HG03064 (cell line): ENCODE results near the gene PRDM16.

Experiments
- ATAC-seq: cut with Tn5 transposase; IDR thresholded peaks from one replicate; pipeline ENCODE4 v1.9.1; 2021; ENCODE audit warnings: low read depth; ENCODE audit not compliant: unreplicated experiment

PRDM16 gene

DNA sequence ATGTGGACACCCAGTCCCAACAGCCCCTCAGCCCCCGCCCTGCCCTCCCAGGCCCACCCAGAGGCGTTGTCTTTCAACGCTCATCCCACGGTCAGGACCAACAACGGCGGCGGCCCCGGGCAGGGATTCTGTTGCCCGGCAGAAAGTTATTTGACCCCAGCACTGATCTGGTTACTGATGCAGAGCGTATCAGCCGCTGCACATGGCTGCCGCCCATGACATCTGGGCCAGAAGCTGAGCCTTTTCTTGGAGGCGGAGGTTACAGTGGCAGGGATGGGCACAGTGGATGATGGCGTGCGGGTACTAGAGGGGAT, 258.3 kb downstream of the PRDM16 start:
- no peak for ATAC-seq

DNA sequence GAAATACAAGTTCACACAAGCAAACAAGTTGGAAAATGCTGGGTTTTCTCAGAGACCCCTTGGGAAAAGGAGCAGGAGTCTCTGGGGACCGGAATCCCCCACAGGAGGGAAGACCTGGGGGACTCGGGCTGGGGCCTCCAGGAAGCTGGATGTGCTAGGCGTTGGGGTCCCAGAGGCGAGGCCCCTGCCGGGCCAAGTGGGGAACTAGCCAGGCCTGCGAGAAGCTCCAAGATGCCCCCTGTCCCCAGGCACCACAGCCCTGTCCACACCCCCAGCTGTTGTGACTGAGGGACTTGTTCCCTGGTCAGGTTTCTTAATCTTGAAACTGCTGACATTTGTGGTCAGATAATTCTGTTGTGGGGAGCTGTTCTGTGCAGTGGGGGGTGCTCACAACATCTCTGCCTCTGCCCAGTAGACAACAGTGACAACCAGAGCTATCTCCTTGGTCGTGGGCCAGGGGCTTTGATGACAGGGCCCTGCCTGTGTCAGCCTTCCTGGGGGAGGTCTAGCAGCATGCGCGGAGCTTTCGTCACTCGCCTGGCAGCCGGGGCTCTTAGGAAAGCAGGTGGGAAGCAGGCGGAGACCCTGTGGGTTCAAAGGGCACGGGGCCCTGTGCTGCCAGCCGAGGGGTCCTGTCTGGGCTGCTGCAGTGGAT, 259.1 kb downstream of the PRDM16 start:
- no peak for ATAC-seq

DNA sequence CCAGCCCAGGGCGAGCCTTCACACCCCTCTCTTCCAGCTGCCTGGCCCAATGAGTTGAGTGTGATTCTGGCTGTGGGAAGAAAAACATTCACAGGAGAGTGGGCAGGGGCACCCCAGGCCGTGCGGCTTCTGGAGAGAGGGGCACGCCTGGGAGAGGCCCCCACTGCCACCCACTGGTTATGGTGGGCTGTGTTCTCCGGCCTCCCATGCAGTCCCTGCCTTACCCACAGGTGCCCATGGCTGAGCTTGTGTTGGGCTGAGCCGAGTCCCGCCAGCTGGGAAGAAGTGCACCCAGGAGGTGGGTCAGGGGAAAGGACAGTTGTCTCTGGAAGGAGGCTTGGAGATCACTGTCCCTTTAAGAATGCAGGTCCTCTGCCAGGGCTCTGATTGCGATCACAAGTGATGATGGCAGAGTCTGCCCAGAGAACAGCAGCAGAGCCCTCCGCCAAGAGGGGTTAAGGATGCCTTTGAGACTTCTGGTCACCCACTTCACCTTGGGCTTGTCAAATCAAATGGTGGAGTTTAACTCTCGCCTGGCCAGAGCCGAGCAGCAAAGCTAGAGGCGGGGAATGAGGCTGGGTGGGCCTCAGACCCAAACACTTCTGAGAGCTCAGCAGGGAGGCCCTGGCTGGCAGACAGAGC, 260.8 kb downstream of the PRDM16 start:
- ATAC-seq: no peak

DNA sequence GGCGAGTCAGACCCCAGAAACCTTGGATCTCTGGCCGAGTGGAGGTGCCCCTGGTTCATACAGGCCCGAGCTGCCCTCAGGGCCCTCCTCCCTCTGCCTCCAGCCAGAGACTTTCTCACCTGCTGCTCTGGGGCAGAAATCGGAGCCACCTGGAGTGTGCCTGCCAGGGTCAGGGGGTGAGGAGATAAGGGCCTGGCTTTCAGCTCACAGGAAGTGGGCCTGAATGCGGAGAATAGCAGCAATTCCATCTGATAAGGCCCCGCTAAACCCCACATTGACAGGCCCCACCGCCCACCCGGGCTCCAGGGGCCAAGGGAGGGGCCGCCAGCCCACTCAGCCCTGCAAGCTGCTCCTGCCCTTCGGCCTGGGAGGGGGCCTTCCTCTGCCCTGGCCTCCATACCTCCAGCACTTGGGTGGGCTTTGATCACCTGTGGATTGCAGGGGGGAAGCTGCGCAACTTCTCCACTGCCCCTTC, 261.8 kb downstream of the PRDM16 start:
- ATAC-seq: no peak

DNA sequence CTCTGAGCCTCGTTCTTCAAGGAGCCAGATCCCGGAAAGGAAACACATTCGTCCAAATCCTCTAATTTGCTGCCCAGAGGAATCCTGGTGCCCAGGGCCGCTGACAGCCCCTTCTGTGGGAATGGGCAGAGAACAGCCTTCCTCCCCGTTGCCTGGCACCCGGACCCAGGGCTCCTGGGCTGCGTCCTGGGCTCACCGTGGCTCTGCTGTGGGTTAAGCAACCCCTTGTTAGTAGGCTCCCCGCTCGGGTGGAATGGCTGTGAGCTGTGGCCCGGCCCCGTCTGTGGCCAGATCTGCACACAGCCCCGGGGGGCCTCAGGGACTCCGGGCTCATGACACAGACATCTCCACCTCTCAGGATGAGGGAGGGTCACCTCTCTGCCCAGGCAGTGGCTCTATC, 262.6 kb downstream of the PRDM16 start:
- ATAC-seq: no peak

DNA sequence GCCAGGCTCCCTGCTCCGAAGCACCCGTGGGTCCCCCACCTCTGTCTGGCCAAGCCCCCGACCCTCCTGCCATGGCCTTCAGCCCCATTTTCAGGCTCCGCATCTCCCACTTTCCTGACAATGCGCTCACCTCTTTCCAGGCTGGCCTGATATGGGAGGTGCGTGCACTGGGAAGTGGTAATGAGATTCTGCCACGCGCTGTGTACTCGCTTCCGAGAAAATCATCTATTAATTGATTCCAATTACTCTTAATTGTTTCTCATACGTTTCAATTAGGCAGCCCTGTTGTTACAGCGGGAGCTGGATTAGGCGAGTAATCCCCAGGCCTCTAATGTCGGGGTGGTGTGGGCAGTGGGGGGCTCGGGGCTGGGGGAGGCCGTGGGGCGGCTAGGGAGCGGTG, 263.0 kb downstream of the PRDM16 start:
- no peak for ATAC-seq

DNA sequence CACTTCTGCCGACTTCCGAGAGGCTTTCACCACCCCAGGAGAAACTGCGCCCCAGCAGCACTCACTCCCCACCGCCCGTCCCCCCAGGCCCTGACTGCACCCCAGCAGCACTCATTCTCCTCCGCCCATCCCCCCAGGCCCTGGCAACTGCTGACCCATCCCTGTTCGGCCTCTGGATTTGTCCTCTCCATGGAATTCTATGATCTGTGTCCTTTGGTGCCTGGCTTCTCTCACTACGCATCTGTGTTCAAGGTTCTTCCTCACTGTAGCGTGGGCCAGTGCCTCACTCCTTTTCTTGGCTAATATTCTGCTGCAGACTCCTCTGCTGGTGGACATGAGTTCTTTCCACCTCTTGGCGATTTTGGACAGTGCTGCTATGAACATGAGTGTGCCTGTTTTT, 263.7 kb downstream of the PRDM16 start:
- ATAC-seq: no peak

DNA sequence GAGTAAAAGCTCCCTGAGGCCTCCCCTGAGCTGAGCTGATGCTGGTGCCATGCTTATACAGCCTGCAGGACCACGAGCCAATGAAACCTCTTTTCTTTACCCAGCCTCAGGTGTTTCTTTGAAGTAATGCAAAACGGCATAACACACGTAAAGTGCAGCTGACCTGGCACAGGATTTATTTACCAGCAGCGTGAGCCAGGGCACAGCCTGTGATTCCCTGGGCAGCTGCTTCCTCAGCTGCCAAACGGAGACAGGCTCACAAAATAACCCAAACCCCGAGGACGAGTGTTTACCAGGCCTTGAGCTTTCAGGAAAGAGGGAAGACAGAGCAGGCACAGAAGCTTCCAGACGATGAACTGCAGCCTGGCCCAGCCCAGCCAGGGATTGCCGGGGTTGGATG, 264.9 kb downstream of the PRDM16 start:
- no peak for ATAC-seq

DNA sequence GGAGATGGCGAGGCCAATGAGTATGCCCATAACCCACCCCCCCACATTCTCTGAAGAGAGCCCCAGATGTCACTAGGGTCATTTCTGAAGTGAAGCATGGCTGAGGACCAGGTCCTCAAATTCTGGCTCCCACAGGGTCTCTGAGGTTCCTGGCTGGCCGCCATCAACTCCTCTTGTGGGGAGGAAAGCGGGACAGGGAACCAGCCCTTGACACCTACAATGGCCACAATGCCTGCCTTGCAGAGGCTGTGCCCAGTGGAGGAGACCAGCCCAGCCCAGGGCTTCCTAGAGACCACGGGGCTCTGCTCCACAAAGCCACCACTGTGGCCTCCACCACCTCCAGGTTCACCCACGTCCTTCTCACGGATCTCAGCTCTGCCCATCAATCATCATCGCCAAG, 265.4 kb downstream of the PRDM16 start:
- no peak for ATAC-seq

DNA sequence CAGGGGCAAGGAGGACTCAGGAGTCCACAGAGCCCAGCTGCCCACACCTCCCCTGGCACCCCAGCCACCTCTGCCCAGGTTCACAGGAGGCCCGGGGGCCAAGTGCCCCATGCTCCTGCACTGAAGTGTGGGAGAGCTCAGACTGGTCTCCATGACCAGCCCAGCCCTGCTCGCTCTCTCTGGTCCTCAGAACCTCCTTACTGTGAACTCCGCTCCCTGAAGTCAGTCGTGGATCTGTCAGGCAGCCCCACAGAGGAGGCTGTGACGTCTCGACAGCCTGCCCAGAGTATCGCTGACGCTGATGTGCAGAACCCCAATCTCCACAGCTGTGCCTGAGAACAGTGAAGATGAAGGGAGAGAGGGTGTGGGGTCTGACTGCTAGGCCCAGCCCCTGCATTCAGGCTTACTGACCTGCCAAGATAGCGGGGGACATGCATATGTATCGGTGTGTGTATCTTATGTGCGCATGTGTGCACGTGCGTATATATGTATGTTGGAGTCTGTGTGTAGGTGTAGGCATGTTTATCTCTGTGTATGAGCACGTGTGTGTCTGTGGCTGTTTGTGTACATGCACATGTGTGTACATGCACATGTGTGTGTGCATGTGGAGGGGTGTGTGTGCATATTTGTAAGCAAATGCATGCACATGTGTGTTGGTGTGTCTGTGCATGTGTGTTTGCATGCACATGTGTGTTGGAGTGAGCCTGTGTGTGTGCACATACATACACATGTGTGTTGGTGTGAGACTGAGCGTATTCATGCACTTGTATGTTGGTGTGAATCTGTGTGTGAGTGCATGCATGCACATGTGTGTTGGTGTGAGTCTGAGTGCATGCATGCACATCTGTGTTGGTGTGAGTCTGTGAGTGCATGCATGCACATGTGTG, 267.0 kb downstream of the PRDM16 start:
- ATAC-seq: no peak

DNA sequence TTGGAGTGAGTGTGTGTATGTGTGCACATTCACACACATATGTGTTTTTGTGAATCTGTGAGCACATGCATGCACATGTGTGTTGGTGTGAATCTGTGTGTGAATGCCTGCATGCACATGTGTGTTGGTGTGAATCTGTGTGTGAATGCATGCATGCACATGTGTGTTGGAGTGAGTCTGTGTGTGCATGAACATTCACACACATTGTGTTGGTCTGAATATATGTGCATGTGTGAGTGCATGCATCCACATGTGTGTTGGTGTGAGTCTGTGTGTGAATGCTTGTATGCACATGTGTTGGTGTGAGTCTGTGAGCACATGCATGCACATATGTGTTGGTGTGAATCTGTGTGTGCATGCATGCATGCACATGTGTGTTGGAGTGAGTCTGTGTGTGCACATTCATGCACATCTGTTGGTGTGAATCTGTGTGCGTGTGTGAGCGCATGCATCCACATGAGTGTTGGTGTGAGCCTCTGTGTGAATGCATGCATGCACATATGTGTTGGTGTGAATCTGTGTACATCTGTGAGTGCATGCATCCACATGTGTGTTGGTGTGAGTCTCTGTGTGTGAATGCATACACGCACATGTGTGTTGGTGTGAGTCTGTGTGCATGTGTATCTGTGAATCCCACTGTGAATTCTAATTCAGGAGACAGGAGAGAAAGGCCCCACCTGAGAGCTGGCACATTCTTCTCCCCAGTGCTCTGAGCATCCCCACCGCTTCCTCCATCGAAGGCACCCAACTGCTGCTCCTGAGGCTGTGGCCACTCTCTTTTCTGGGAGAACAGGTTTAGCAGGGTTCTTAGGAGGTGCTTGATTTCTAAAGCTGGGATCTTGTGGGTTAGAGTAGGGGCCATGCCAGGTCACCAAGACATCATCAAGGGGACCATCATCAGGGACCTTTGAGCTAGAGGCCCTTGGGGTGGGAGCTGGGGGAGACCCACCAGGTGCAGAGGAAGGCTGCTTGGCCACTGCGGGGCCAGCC, 267.9 kb downstream of the PRDM16 start:
- no peak for ATAC-seq

DNA sequence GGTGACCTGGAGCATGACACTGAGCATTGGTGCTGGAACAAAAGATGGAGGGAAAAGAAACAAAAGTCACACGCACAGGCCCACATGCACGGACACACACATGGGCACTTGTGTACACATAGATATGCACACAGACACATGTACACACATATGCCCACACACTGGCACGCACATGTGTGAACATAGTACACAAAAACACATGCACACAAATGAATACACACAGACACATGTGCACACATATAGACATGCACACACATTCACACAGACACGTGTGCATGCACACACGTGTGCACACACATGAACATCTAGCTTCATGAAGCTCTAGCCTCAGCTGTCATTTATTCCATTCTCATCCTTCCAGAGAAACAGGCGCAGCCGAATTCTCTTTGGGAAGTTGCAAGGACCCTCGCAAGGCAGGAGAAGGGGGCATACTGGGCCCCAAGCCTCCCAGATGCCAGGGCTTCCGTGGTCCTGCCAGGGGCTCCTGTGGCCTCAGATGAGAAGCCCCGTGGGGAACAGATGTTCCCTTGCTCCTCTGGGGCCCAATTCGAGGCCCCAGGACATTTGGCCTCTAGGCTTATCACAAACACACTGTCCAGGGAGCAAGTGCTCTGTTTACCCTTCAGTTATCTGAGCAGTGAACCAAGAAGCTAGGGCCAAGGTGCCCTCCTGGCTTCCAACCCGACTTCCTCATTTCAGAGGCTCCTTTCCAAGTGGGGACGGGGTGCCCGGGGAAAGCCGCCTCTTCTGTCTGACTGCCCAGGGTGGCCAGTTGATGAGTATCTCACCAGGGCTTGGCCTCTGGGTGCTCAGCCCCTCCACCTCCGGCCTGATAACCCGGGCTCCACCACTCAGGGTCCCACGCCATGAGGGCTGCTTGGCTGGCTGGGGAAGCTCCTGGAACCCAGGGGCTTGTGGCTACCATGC, 269.1 kb downstream of the PRDM16 start:
- ATAC-seq: no peak

DNA sequence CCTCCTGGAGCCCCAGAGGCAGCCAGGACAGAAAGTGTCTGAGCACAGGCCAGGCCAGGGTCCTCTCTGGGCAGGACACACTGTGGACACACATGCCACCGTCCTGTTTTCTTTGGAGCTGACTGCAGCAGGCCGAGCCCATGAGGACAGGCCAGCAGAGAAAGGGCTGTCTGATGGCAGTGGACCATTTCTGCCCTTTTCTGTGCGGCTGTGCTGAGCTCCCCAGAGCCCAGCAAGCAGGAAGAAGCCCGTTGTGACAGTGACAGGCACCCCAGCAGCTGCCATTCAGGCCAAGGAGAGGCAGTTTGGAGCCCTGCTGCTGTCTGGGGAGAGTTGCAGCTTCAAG, 269.7 kb downstream of the PRDM16 start:
- ATAC-seq: no peak

DNA sequence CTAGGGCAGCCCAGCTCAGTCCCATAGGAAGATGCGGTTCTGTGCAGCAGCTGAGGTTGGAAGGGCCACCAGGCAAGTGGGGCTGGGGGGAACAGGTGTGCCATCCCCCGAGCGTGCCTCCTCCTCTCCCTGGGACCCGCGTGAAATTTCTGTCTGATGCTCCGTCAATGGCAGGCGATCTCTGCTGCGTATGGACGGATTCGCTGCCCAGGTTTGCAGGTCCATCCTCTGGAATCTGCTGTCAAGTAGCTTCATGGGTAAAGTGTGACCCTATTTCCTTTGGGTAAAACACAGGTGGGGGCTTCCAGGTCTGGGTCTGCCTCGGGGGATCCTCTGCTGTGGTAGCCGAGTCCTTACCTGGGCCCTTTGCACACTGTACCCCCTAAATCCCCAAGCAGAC, 270.9 kb downstream of the PRDM16 start:
- ATAC-seq: no peak

DNA sequence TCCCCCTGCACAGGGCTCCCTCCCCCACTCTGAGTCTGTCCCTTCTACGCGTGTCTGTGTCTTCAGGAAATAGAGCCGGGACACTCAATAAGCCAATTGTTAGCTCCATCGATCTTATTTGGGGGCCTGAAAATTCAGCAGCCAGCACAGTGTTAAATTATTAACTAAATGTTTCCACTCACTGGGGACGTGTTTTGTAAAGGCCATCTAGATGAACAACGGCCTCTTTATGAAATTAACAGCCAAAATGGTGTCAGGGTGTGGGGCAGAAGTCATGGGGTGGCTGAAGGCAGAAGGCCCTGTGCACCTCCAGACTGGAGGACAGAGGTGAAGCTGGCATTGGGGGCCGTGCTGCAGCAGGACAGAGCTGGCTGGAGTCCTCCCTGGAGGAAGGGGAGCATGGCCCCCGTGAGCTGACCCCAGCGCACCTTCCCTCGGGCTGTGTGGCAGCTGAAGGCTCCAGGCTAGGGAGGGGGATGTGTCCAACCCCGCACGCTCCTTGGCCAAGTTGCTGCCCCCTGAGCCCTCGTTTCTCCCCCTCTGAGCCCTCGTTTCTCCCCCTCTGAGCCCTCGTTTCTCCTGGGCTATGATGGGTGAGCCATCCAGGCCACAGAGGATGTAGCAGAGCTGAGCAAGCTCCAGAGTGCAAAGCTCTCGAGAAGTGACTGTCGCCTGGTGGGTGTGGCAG, 271.7 kb downstream of the PRDM16 start:
- no peak for ATAC-seq

DNA sequence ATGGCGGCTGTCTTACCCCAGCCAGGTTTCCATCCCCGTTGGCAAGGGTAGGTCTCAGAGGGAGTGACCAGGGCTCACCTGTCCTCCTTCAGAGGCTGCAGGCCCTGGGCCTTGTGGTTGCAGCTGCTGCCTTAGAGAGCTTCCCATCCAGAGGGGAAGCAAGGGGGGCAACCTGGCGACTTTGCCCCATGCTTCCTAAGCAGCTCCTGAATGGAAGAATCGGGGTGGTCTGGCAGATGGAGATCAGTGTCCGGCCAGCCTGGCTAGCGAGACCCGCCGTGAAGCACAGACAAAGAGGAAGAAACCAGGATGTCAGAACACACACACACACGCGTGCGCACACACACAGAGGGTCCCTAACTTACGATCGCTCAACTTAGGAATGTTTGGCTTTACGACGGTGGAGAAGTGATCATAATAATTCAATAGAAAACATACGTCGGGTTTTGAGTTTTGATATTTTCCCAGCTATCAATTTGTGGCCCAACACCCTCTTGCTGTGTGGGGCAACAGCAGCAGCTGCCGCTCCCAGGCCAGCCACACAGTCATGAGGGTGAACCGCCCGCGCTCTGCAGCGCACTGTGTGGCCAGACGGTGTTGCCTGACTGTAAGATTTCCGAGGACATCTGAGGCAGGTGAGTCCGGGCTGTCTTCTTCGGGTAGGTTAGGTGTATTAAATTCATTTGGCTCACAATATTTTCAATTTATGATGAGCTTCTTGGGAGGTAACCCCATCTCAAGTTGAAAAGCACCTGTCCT, 272.4 kb downstream of the PRDM16 start:
- no peak for ATAC-seq

DNA sequence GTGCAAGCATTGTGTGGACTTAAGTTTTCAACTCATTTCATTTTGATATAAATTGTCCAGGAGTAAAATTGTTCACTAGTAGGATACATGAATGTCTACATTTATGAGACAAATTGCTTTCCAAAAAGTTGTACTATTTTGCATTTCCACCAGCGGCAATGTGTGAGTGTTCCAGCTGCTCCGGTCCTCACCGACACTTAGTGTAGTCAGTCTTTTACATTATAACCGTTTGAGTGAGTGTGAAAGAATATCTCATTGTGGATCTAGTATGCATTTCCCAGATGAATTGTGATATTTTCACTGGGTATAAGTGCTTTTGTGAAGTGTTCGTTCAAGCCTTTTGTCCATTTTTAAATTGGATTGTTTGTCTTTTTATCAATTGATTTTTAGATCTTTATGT, 274.0 kb downstream of the PRDM16 start:
- no peak for ATAC-seq

DNA sequence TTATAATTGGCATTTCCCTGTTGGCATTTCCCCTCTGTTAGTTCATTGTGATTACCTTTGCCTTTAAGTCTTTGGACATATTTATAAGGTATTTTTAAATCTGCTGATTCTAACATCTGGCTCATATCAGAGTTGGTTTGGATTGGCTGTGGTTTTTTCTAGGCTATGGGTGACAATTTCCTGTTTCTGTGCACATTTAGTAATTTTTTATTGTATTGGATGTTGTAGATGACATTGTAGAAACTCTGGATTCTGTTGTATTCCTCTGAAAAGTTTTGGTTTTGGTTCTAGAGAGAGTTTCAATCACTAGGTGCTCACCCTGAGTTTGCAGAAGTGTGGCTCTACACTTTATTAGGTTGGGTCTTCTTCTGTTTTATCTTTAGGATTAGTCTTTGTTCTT, 275.4 kb downstream of the PRDM16 start:
- no peak for ATAC-seq
